Ammon's horn (tissue), 1 donor: ENCODE data around the gene SRF.

Experiments used
- DNase-seq: peaks from one replicate; pipeline ENCODE4 v3.0.0-alpha.2; 2016; ENCODE audit warnings: low spot score

The SRF gene

GRCh38 chr6:43183441-43183840 lies 12.4 kb downstream of the SRF start:
- no peak for DNase-seq

- DNase-seq: no peak
Measured at GRCh38 chr6:43184268-43184985, 13.4 kb downstream of the SRF start.

- no peak for DNase-seq
Measured at GRCh38 chr6:43185391-43185985, 14.4 kb downstream of the SRF start.

GRCh38 chr6:43186019-43186418 lies 14.9 kb downstream of the SRF start:
- DNase-seq: no peak

GRCh38 chr6:43186706-43187105 lies 15.6 kb downstream of the SRF start:
- no peak for DNase-seq

- no peak for DNase-seq
Measured at GRCh38 chr6:43187821-43188220, 16.8 kb downstream of the SRF start.

- no peak for DNase-seq
Measured at GRCh38 chr6:43188426-43188825, 17.4 kb downstream of the SRF start.

- no peak for DNase-seq
Measured at GRCh38 chr6:43189776-43190304, 18.8 kb downstream of the SRF start.

GRCh38 chr6:43192911-43193310 lies 21.8 kb downstream of the SRF start:
- no peak for DNase-seq

GRCh38 chr6:43193929-43194328 lies 22.9 kb downstream of the SRF start:
- no peak for DNase-seq

GRCh38 chr6:43196337-43196736 lies 25.3 kb downstream of the SRF start:
- DNase-seq: no peak

- no peak for DNase-seq
Measured at GRCh38 chr6:43199912-43200311, 28.8 kb downstream of the SRF start.

GRCh38 chr6:43200541-43200940 lies 29.5 kb downstream of the SRF start:
- DNase-seq: no peak

GRCh38 chr6:43202451-43202850 lies 31.4 kb downstream of the SRF start:
- no peak for DNase-seq

GRCh38 chr6:43203029-43203717 lies 32.1 kb downstream of the SRF start:
- DNase-seq: no peak

- no peak for DNase-seq
Measured at GRCh38 chr6:43203718-43204095, 32.6 kb downstream of the SRF start.

GRCh38 chr6:43204271-43205105 lies 33.4 kb downstream of the SRF start:
- no peak for DNase-seq

GRCh38 chr6:43205849-43206248 lies 34.8 kb downstream of the SRF start:
- no peak for DNase-seq

- DNase-seq: no peak
Measured at GRCh38 chr6:43207286-43207685, 36.2 kb downstream of the SRF start.

- DNase-seq: no peak
Measured at GRCh38 chr6:43211955-43212354, 40.9 kb downstream of the SRF start.

GRCh38 chr6:43213431-43213830 lies 42.4 kb downstream of the SRF start:
- DNase-seq: no peak

GRCh38 chr6:43215066-43215465 lies 44.0 kb downstream of the SRF start:
- DNase-seq: no peak
